ENCODE measurements around the gene EDDM3A.

GRCh38 chr14:20754308-20754707 is 8.6 kb downstream of the EDDM3A start:
- no peak for TF ChIP-seq CTCF (IDR thresholded peaks at IDR 0.05)
- TF ChIP-seq POLR2A (IDR thresholded peaks at IDR 0.05; ENCODE audit: low read length), result no peak
- TF ChIP-seq E2F6 (IDR thresholded peaks at IDR 0.05; ENCODE audit: borderline replicate concordance, low read depth), result no peak
- TF ChIP-seq MAFK (IDR thresholded peaks at IDR 0.05; ENCODE audit: partially characterized antibody), result no peak
- no peak for TF ChIP-seq ESRRA (IDR thresholded peaks at IDR 0.05; ENCODE audit: borderline replicate concordance, low read length)
- TF ChIP-seq CHD2 (IDR thresholded peaks at IDR 0.05; ENCODE audit: low read length, partially characterized antibody), result no peak
- TF ChIP-seq HMGXB4 (CRISPR knock-in tag; IDR thresholded peaks at IDR 0.05; ENCODE audit: borderline replicate concordance), result no peak

All from A549 (cell line).